GM18873 (cell line): Measurements from ENCODE around the gene SYNGR3.
A peak's percentile ranks its signal among the peaks of the same experiment; 100 is the strongest.
"Not testable (repeated sequence)": the region's sequence is repeated elsewhere in the genome, so short reads cannot be mapped to it uniquely, and the experiment has no call there.

ENCODE experiments used
- ATAC-seq: cut with Tn5 transposase; IDR thresholded peaks from one replicate; pipeline ENCODE4 v1.9.1; 2021; ENCODE audit warnings: mild to moderate bottlenecking, moderate library complexity, moderate number of reproducible peaks; ENCODE audit not compliant: unreplicated experiment, low FRiP score

SYNGR3 gene

GRCh38 chr16:1959269-1960039 is 30.3 kb upstream of the SYNGR3 start, which contains the start of gene NDUFB10:
TSS of gene NDUFB10 (plus strand) at chr16:1959538. CDS start at chr16:1959625, 87 bp downstream.
- peak; percentile 47 for ATAC-seq

GRCh38 chr16:1960665-1961630 is 28.8 kb upstream of the SYNGR3 start:
- no peak for ATAC-seq

GRCh38 chr16:1961651-1962067 is 28.1 kb upstream of the SYNGR3 start:
- no peak for ATAC-seq

GRCh38 chr16:1962161-1963153 is 27.3 kb upstream of the SYNGR3 start:
- ATAC-seq = not testable (repeated sequence)

- ATAC-seq = peak; percentile 2
Observed at GRCh38 chr16:1963806-1964505, 25.8 kb upstream of the SYNGR3 start.

- ATAC-seq = peak; percentile 73
Observed at GRCh38 chr16:1964506-1965395, 25.0 kb upstream of the SYNGR3 start, which contains the start of gene RPS2. TSS of gene RPS2 (minus strand) at chr16:1964826. CDS start at chr16:1964625, 201 bp downstream.

- no peak for ATAC-seq
Observed at GRCh38 chr16:1965396-1966001, 24.3 kb upstream of the SYNGR3 start.

GRCh38 chr16:1966460-1966859 is 23.3 kb upstream of the SYNGR3 start, which contains the start of gene RNF151:
TSS of gene RNF151 (plus strand) at chr16:1966856. CDS start at chr16:1966882, 26 bp downstream.
- ATAC-seq = no peak

GRCh38 chr16:1968146-1968953 is 21.4 kb upstream of the SYNGR3 start:
- no peak for ATAC-seq

GRCh38 chr16:1971796-1972489 is 17.8 kb upstream of the SYNGR3 start, which contains the start of gene TBL3:
TSS of gene TBL3 (plus strand) at chr16:1972053. CDS start at chr16:1972165, 112 bp downstream.
- ATAC-seq = peak; percentile 51

- no peak for ATAC-seq
Observed at GRCh38 chr16:1972490-1972877, 17.3 kb upstream of the SYNGR3 start.

- no peak for ATAC-seq
Observed at GRCh38 chr16:1973461-1974156, 16.2 kb upstream of the SYNGR3 start.

GRCh38 chr16:1974157-1975070 is 15.4 kb upstream of the SYNGR3 start:
- no peak for ATAC-seq

GRCh38 chr16:1975432-1976215 is 14.1 kb upstream of the SYNGR3 start:
- ATAC-seq = no peak
